COLO668 (cell line): Measurements from ENCODE around the gene E2F1.

Source experiments
- DNase-seq: peaks from one replicate; lab custom pipeline; 2025; ENCODE audit not compliant: unreplicated experiment; lab: John Stamatoyannopoulos, UW

E2F1 gene

GRCh38 chr20:33673114-33673409 is 13.1 kb downstream of the E2F1 start:
- no peak for DNase-seq

DNA sequence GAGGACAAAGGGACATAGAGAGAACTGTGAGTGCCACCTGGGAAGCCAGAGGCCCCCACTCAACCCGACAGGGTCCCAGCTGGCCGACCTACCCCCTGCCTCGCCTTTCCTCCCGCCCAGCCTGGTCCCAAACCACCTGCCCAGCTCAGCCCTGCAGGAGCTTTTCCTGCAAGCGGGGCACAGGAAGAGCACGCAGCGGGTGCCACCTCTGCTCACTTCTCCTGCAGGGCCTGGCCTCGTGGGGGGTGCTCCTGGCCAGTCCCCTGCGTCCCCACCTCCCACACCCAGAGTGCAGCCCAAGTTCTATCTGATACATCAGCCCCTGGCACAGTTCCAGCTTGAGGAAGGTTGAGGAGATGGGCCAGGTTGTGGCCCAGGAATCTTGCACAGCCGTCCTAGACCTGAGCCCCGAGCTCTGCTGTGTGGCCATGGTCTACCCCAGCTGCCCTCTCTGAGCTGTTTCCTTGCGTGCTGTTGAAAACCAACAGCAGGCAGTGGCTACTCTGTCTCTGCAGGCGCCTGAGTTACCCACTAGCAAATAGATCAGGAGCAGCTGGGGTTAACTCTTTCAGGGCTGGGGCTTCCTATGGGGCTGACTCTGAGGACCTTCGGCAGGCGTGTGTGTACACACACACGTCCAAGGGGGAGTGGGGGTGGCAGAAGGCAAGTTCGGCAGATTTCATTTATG is 13.6 kb downstream of the E2F1 start:
- DNase-seq: peak; percentile 74

GRCh38 chr20:33671573-33672288 is 14.5 kb downstream of the E2F1 start:
- DNase-seq: no peak

- DNase-seq: no peak
Observed at GRCh38 chr20:33670715-33671499, 15.3 kb downstream of the E2F1 start.

DNA sequence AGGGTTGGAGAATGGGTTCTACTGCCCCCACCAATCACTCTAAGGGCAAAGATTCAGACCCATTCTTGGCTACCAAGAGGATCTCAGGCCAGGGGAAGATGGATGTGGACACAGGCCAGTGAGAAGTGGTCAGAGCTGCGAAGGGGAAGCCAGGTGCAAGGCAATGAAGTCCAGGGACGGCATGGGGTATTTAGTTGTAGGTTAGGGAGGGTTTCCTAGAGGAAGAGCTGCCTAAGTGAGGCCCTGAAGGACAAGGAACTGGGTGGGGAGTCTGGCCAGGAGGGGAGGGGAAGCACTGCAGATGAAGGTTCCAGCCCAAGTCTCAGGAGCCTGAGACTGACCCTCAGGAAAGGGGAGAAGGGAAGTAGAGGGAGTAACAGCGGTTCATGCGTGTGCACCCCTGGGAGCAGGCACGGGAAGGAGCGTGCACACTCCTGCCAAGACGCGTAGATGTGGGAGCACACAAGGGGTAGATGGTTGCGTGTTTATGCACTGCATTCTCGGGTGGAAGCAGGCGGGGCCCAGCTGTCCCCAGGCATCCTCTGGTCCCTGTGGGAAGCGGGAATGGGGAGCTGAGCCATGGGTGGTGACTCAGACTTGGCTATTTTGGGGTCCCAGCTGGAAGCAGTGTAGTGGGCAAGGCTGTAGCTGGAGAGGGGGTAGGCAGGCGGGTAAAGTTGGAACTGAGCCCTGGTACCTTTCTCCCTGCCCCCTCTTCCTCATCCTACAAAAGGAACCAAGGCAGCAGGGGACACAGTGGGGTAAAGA is 16.1 kb downstream of the E2F1 start:
- no peak for DNase-seq

- DNase-seq: no peak
Observed at GRCh38 chr20:33669224-33669623, 17.0 kb downstream of the E2F1 start.

- no peak for DNase-seq
Observed at GRCh38 chr20:33668466-33669155, 17.6 kb downstream of the E2F1 start.

- peak; percentile 84 for DNase-seq
Observed at GRCh38 chr20:33667676-33668465, 18.3 kb downstream of the E2F1 start.

DNA sequence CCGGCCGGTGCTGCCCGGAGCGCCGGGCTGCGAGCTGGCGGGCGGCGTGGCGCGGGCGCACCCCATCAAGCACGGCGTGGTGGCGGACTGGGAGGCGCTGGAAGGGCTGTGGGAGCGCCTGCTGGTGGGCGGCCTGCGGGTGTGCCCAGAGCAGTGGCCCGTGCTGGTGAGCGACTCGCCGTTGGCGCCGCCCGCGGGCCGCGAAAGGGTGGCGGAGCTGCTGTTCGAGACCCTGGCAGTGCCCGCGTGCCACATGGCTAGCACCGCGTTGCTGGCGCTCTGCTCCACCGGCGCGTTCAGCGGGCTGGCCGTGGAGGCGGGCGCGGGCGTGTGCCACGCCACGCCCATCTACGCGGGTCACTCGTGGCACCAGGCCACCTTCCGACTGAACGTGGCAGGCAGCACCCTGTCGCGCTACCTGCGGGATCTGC is 18.9 kb downstream of the E2F1 start:
- peak; percentile 82 for DNase-seq

GRCh38 chr20:33666293-33667244 is 19.6 kb downstream of the E2F1 start, which contains the start of gene ACTL10:
Gene ACTL10, plus strand, starts transcription at chr20:33666943. Its CDS starts 555 bp downstream, at chr20:33667498.
- peak; percentile 98 for DNase-seq

DNA sequence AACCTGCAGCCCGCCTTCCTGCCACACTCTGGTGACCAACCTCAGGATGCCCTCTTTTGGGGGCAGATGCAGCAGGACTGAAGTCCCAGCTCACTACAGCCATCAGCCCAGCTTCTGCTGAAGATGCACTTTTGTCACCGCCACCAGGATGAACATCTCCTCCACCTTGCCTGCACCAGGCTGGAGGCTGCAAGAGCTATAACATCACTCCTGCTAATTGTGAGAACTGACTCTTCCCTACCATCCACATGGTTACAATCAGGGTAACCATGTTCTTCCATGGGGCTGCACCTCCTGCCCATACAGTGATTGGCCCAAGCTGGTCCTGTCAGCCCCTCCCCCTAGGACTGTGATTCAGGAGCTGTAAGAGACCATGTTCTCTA is 21.4 kb downstream of the E2F1 start:
- DNase-seq: no peak

DNA sequence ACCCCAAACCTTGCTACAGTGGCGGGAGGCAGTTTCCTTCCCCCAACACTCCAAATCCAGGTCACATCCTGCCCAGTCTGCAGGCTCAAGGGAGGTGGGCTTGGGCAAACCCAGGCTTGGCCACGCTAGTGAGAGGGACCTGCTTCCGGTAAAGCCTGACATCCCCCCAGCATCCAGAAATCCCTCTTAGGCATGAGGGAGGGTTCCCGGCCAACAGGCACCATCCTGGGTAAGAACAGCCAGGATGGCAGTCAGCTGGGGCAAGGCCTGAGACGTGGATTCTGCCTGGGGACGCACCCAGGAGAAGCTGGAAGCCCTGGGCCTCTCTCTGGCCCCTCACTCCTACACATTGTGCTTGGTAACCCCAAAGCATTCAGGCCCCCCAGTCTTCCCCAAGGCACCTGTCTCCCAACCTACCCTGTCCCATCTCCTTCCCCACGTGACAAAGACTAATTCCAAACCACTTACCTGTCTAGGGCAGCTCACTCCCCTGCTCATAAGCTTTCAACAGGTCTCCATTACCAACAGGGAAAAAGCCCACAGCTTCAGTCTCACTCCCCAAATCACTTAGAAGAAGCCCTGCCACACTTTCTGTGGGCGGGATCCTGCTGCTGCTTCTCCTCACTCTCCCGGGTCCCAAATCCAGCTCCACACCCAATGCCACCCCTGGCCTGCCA is 22.0 kb downstream of the E2F1 start:
- DNase-seq: no peak

DNA sequence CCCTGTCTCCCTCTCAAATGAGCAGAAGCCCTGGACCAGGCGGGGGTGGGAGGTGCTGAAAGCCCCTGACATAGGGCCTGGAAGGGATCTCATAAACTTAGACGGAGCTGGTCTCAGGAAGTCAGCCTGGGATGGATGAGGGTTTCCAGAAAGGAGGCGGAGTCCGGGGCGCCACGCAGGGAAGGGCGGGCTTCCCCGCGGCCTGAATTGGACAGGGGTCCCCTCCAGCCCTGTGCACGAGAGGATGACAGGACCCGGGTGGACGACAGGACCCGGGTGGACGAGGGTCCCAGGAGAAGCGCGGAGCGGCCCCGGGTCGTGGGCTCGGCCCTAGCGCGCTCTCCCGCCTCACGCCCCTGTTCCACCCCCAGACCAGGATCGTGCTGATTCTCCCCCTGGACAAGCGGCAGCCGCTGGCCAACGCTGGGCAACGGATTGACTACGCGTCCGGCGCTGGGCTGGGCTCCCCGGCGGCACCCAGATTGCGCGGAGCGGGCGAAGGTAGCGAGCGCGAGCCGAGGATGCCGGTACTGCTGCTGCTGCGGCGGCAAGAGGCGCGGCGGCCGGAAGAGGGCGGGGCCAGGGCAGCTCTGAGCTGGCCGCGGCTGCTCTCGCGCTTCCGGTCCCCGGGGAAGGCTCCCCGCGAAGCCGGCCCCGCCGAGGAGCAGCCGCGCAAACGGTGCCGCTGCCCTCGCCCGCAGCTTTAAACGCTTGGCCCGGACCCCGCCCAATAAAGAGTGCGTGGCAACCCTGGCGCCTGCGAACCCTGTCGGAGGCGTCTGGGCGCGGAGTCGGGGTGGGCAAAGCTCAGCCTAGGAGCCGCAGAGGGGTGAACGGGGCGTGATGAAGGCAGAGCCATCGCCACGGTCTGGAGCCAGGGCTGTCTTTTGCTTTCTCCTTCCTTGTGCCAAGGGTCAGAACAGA is 22.8 kb downstream of the E2F1 start:
- peak; percentile 94 for DNase-seq

GRCh38 chr20:33662172-33662571 is 24.0 kb downstream of the E2F1 start, which contains the start of gene C20orf144:
Gene C20orf144, plus strand, starts transcription at chr20:33662327. Its CDS starts 19 bp downstream, at chr20:33662346.
- DNase-seq: no peak

DNA sequence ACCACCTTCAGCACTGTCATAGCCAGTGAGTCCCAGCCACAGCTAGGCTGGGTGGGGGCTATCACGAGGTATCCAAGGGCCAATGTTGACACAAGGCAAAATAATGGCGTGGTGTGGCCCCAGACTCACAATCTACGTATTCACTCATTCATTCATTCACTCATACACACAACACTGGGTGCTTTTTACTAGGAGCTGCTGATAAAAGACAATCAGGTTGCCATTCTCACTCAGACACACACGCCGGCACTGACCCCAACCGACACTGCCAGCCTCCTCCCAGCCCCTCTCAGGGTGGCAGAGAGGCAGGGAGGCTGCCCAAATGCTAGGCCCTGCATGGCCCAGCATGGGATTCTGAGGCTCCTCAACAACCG is 25.5 kb downstream of the E2F1 start:
- DNase-seq: no peak

- no peak for DNase-seq
Observed at GRCh38 chr20:33660035-33660684, 26.0 kb downstream of the E2F1 start.
